ENCODE data around the gene CYB561A3. TPM values are rescaled to one million over a fixed set of nuclear protein-coding genes. Genes with fewer than 3 reads are reported as not detected.

The CYB561A3 gene
- total RNA-seq, 1 donor from 2014 or later, result 38.9 TPM

DNA sequence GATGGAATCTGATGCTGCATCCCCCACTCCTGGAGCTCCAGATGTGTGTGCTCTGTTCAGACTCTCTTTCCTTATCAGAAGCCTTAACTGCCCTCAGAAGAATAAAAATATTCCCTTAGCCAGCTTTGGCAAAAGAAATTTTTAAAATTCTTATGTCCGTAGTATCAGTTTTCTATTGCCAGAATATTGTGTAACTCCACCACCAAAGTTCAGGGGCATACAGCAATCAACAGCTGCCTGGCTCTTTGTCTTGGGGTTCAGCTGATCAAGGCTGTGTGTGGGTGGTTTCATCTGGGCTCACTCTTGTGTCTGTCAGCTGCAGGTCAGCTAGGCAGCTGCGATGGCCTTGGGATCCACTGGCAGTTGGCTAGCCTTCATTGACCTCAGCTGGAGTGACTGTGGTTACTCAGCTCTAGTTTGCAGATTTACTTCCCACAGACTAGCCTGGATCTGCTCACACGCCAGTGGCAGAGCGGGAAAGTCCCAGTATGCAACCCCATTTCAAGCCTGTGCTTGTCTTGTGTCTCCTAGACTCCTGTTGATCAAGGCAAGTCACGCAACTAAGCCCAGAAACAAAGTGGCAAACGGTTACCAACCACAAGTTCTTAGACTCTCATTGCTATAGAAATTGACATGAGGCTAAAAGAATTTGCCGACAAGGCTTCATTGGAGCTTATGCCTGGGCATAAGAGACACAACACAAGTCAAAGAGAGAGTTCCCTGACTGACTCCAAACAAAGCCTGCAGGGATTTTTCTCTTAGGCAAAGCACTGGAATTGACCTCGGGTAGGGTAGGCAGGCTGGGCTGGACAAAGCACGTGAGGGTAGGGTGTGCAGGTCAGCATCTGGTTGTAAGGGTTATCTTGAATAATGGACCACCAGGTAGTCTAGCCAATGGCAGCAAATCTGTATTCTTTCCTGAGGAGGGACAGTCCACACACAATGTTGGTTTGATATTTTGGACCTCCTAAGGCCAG is 8.0 kb upstream of the CYB561A3 start:
- intact Hi-C loops (cut with micrococcal nuclease), result no loop called here

DNA sequence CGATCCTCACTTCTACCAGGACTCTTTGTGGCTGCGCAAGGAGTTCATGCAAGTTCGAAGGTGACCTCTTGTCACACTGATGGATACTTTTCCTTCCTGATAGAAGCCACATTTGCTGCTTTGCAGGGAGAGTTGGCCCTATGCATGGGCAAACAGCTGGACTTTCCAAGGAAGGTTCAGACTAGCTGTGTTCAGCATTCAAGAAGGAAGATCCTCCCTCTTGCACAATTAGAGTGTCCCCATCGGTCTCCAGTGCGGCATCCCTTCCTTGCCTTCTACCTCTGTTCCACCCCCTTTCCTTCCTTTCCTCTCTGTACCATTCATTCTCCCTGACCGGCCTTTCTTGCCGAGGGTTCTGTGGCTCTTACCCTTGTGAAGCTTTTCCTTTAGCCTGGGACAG is 7.0 kb upstream of the CYB561A3 start:
- intact Hi-C loops (cut with micrococcal nuclease), result no loop called here

DNA sequence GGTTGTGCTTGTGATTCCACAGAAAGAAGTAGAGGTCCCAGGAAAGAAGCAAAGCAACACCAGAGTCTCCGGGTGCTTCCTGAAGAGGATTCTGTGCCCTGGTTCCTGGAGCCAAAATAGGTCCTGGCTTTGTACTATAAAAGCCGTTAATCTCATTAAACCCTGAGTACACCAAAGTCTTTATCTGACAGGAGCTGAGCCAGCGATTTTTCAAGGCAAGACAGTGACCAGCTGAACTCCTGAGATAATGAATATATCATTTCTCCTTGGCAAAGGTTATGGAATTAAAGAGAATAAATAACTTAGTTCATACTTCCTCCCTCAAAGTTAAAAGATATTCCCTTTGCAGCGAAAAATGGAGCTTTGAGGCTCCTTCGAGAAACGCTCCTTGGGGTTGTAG is 5.7 kb upstream of the CYB561A3 start:
- intact Hi-C loops (cut with micrococcal nuclease), result no loop called here

DNA sequence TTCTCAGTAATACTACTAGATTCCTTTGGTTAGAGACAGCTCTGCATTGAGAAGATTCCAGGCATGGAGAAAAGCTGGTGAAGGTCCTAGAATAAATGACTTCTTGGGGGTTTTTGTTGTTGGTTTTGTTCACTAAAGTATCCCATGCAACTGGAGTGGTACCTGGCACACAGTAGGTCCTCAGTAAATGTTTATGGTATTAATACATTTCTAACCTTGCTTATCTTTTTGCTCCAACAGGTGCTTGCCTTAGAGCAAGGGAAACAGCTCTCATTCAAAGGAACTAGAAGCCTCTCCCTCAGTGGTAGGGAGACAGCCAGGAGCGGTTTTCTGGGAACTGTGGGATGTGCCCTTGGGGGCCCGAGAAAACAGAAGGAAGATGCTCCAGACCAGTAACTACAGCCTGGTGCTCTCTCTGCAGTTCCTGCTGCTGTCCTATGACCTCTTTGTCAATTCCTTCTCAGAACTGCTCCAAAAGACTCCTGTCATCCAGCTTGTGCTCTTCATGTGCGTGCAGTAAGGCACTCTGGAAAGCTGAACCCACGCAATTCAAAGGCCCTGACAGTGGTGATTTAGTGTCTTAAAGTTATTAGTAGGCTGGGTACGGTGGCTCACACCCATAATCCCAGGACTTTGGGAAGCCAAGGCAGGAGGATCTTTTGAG is 2.5 kb upstream of the CYB561A3 start:
- intact Hi-C loops (cut with micrococcal nuclease), result loop anchor here (5.0 kb wide), 2 partner anchors 522 to 1697 kb away; partner anchors contain the start of genes CCDC86 and PATL1

DNA sequence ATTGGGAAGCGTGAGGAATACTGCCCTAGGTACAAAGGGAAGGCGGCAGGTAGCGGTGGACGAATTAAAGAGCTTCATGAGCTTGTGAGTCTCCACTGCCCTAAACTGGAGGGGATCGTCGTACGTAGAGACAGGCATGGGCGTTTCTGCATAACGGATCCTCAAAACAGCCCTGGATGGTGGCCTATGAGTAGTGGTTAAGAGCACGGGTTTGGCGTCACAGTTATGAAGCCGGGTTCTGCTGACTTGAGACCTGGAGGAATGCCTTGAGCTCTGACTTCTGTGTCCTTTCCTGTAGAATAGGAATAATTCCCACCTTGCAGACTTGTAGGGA is 827 bp upstream of the CYB561A3 start:
- intact Hi-C loops (cut with micrococcal nuclease), result loop anchor here (1.0 to 5.0 kb wide), 8 partner anchors 23 to 1695 kb away; partner anchors contain the start of genes CCDC86, FEN1, PATL1 and PRPF19

DNA sequence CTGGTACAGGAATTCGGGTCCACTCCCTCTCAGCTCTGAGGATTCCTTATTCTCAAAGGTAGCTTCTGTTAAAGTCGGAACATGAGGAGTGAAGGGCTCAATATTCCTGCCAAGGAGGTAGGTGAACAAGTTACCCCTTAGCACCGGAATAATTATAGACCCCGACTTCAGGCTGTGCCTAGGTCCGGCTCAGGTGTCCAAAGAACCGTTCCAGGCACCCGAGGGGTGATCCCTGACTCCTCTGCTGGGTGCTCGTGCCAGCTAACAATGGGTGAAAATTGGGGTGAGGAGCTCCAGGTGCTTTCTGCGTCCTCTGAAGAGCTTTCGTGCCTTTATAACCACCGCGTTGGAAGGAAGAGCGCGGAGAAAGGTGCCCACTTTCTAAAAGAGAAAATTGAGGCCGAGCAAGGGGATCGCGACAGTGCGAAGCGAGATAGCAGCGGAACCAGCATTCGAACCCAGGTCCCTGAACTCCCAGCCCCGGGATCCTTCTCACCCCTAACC is 393 bp downstream of the CYB561A3 start:
- intact Hi-C loops (cut with micrococcal nuclease), result loop anchor here (1.0 to 5.0 kb wide), 3 partner anchors 68 to 1694 kb away; partner anchors contain the start of genes CCDC86, CPSF7 and PATL1

DNA sequence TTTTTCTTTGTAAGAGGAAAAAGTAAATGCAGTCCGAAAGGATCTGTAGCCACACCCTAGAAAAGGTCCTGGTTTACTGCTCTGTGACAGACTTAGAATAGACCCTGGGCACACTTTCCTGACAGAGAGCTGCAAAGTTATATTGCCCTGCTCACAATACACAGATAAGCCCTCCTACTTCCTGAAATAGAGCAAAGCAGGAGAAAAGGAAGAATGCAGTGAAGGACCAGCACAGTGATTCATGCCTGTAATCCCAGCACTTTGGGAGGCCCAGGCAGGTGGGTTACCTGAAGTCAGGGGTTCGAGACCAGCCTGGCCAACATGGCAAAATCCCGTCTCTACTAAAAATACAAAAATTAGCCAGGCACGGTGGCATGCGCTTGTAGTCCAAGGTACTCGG is 2.2 kb downstream of the CYB561A3 start:
- intact Hi-C loops (cut with micrococcal nuclease), result no loop called here

DNA sequence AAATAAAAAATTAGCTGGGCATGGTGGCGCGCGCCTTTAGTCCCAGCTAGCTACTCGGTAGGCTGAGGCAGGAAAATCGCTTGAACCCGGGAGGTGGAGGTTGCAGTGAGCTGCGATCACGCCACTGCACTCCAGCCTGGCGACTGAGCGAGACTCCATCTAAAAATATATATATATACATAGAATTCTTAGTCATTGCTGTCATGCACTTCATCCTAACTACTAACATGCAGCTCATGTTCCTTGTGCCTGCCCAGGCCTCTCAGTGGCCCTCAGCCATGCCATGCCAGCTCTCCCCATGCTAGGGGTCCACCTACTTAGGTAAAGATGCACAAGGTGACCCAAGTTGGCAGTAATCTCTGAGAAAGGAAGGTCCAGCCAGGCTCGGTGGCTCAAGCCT is 3.1 kb downstream of the CYB561A3 start:
- intact Hi-C loops (cut with micrococcal nuclease), result no loop called here

DNA sequence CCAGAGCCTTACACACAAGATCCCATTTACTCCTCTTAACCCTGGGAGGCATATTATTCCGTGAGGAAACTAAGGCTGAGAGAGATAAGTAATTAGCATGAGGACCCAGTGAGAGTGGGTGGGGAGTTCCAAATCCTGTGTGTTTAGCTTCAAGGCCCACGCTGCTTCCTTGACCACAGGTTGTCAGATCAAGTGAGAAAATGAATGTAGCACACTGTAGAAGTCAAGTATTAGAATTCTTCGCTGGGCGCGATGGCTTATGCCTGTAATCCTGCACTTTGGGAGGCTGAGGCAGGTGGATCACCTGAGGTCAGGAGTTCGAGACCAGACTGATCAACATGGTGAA is 3.8 kb downstream of the CYB561A3 start:
- intact Hi-C loops (cut with micrococcal nuclease), result no loop called here

DNA sequence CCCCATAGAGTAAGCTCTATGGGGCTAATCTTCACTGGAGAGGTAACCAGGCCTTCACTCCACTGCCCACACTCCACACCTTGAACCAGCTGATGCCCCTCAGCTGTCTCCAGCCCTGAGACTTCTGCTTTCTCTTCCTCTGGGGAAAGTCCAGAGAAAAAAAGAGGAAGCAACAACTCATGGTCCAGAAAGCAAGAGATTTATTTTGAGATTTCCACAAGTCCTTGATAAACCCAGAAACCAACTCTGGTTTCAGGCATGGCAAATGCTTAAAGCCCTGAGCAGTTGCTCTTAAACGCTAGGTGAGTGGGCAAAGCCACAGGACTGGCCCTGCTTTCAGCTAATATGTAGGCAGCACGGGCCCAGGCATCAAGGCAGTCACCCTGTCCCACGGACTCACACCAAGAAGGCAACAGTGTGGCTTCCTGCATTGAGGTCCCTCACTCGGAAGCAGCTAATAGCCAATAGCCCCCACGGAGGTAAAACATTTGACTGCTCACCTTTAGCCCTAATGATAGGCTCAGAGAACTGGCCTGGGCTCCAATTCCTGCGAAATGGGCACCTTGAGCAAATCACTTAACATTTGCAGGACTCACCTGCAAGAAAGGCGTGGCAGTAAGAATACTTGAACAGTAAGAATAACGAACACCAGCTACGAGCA is 4.3 kb downstream of the CYB561A3 start:
- intact Hi-C loops (cut with micrococcal nuclease), result no loop called here

DNA sequence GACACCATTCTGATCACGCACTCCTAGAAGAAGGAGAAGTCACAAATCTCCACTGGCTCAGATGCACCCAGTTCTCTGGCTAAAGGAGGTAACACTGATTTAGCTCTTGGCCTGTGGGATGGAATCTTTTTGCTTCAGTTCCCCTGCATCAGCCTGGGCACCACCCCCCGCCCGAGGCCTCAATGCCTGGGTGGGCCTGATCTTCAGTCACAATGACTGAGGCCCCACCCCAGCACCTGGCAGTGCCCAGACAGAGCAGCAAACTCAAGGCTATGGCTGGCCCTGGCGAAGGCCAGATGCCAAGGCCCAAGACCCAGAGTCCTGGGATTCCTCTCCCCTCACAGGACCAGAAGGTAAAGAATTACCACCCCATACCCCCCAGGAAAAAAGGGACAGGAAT is 5.0 kb downstream of the CYB561A3 start:
- intact Hi-C loops (cut with micrococcal nuclease), result no loop called here

DNA sequence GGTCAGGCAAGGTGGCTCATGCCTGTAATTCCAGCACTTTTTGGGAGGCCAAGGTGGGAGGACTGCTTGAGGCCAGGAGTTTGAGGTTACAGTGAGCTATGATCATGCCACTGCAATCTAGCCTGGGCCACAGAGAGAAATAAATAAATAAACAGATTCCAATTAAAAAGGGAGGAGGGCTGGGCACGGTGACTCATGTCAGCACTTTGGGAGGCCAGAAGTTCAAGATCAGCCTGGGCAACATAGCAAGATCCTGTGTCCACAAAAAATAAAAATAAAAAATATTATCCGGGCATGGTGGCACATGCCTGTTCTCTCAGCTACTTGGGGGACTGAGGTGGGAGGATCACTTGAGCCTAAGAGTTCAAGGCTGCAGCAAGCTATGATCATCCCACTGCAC is 7.5 kb downstream of the CYB561A3 start:
- intact Hi-C loops (cut with micrococcal nuclease), result no loop called here

DNA sequence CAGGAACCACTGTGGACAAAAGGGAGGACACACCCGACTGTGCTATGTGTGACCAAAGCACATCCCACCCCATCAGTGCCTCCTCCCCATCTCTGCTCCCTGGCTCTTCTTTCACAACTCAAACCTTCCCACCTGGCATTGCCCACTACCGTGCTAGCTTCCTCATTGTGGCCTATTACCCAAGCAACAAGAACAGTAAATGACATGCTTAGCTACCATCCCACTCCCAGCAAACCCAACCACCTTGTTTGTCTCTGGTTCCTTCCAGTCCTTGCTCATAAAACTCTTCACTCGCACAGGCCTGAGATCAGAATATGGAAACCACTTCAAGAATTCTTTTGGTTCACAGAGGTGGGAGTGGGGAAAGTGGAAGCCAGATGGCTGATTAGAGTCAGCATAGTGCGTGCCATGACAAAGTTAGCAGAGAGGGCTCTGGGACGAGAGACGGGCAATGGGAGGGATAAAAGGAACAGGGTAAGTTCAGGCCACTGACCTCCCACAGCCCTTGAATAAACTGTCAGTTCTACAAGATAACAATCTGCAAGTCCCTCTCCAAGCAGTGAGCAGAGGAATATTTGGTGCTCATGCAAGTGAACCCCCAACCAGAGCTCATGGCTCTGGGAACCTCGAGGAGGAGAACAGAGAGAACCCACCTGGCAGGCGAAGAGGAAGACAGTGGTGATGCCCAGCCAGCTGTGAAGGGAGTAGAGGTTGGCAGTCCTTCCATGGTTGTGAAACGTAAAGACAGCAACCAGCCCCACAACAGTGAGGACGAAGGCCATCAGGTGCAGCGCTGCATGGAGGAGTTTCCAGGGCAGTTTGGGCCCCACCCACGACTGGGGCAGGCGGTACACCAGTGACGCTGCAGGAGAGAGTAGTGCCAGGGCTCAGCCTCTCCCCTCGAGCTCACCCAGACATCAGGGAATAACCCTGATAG is 8.3 kb downstream of the CYB561A3 start:
- intact Hi-C loops (cut with micrococcal nuclease), result no loop called here

DNA sequence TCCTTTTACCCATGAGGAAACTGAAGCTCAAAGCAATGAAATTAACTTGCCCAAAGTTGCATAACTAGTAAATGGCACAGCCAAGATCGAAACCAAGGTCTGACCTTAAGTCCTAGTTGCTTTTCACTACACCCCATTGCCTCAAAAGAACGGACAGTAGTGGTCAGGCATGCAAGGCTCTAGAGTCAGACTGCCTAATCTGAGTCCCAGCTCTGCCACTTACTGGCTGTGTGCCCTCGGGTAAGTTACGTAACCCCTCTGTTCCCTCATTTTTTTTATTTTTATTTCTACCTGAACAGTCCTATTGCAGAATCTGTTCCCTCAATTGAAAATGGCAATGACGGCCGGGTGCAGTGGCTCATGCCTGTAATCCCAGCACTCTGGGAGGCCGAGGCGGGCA is 9.6 kb downstream of the CYB561A3 start:
- intact Hi-C loops (cut with micrococcal nuclease), result no loop called here

DNA sequence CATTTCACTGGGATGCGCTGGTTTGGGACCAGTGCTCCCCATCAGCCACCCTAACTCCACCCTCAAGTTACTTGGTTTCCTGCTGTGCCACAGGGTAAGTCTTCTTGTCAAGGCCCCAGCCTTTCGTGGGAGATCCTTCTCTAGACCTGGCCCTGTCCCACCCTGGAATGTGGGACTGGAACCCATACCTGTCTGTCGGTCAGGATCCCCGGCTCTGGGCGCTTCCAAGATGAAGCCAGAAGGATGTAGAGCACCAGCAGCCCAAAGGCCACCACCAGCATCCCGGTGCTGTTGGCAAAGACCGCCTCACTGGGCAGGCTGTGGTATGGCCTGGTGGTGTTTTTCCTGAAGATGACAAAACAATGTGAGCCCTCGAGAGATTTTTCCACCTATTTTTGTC is 10.9 kb downstream of the CYB561A3 start:
- intact Hi-C loops (cut with micrococcal nuclease), result no loop called here

DNA sequence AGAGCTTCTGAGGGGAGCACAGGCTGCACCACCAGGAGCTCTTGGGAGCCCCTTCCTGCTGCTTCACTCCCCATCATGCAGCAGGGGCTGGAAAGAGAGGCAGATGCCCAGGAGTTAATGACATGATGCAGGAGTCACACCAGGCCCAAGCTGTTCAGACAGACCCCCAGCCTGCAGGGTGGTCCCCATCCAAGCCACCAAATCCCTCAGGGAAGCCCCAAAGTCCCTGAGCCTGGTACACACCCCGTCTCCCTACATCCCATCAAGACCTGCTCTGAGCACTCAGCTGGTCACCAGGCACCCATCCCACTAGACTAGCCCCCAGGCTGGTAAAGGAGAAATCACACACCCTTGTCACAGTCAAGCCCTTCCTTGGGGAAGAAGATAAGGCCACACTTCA is 11.3 kb downstream of the CYB561A3 start:
- intact Hi-C loops (cut with micrococcal nuclease), result no loop called here

DNA sequence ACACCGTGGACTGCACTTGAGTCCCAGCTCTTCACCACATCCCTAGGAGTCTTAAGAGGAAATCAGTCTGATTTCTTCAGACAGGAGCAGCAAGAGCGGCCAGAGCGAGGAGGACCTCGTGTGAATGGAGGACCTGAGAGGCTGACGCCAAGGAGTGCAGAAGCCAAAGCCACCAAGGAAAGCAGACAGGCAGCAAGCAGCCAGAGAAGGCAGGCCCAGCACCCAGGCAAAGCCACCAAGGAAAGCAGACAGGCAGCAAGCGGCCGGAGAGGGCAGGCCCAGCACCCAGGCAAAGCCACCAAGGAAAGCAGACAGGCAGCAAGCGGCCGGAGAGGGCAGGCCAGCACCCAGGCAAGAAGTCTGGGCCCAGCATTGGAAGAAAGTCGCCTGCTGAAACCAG is 11.8 kb downstream of the CYB561A3 start:
- intact Hi-C loops (cut with micrococcal nuclease), result loop anchor here (1.0 kb wide), 1 partner anchor 40 kb away; no protein-coding TSS in a partner anchor

DNA sequence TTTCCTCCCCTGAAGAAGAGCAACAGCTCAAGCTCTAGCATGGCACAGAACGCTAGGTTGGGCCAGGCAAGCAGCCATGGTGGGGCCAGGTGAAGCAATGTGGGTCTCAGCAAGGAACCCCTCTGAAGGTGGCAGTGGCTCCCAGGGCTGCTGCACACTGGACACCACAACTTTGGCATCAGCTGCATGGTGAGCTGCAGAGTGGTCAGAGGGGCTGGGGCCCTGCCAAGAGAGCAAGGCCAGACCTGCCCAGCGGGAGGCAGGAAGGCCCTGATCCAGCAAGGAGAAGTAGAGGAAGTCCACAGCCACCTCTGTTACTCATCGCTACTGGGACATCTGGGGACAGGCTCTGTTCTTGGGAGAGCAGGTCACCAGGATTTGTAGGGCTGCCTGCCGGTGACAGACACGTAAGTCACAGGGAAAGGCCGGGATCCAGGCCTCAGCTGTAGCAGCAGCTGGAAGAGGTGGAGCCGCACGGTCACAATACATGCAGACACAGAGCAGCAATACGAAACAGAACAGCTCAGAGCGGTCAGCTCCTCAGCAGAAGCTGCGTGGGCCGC is 12.4 kb downstream of the CYB561A3 start:
- intact Hi-C loops (cut with micrococcal nuclease), result loop anchor here (1.0 kb wide), 1 partner anchor 39 kb away; no protein-coding TSS in a partner anchor

DNA sequence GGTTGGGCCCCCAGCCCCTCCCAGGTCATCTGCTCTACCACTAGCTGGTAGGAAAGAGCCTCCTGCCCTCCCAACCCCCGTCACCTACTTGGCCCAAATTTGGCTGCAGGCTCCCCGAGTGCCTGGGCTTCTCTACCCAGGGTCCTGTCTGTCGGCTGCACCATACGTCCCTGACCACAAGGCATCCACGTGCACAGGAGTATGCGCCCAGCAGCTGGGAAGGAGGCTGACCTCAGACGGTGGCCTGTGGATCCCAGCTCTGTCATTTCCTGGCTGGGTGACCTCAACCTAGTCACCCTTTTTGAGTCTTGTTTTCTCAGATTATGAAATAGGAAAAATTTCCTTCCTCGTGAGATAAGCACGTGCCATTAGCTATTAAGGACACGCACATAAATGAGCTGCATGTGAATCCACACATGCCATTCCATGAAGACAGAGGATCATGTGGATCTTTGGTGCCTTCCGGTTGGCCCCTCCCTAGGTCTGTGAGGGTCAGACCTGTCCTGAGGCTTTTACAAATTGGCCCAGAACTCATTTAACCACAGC is 13.7 kb downstream of the CYB561A3 start:
- intact Hi-C loops (cut with micrococcal nuclease), result no loop called here
